ENCODE results near the gene TEKTIP1.

The TEKTIP1 gene

GRCh38 chr19:3504735-3505134 is 34.2 kb upstream of the TEKTIP1 start:
- no peak for TF ChIP-seq CTCF (IDR thresholded peaks at IDR 0.05)

- TF ChIP-seq CTCF (IDR thresholded peaks at IDR 0.05) = no peak
Measured at GRCh38 chr19:3505598-3506383, 33.2 kb upstream of the TEKTIP1 start, which contains the start of gene FZR1. FZR1 (plus strand) TSS chr19:3506311; CDS start chr19:3522990, 16,679 bp downstream.

- no peak for TF ChIP-seq CTCF (IDR thresholded peaks at IDR 0.05)
Measured at GRCh38 chr19:3506384-3507340, 32.3 kb upstream of the TEKTIP1 start.

- TF ChIP-seq CTCF (IDR thresholded peaks at IDR 0.05) = no peak
Measured at GRCh38 chr19:3507371-3508120, 31.4 kb upstream of the TEKTIP1 start.

- TF ChIP-seq CTCF (IDR thresholded peaks at IDR 0.05) = no peak
Measured at GRCh38 chr19:3508771-3509535, 30.0 kb upstream of the TEKTIP1 start.

- TF ChIP-seq CTCF (IDR thresholded peaks at IDR 0.05) = no peak
Measured at GRCh38 chr19:3509566-3509989, 29.4 kb upstream of the TEKTIP1 start.
